WTC11 (cell line): Measurements from ENCODE around the gene NFKB1. TPM values are rescaled to one million over a fixed set of nuclear protein-coding genes. Genes with fewer than 3 reads are reported as not detected.

Source experiments
- ATAC-seq: fragments of 200-7000 bp; cut with Tn5 transposase; 2 replicates; pipeline ENCODE4 v1.10.0; 2021; ENCODE audit warnings: mild to moderate bottlenecking, moderate library complexity
- CTCF ChIA-PET: fragments of 300-600 bp; sonication (Branson Sonifier 250); formaldehyde crosslinking; loops from one replicate; lab custom pipeline; 2021; ENCODE audit warnings: antibody characterized with exemption; lab: Charles Lee
- POLR2A ChIA-PET: fragments of 350-600 bp; sonication (Branson Sonifier 250); formaldehyde crosslinking; loops from one replicate; lab custom pipeline; 2021; ENCODE audit warnings: antibody characterized with exemption; lab: Charles Lee
- DNase-seq: peaks from one replicate; pipeline ENCODE4 v3.0.0; 2021; ENCODE audit warnings: low spot score
- H3K27ac Mint-ChIP-seq: 2 replicates; pipeline ENCODE4 v1.8.0; 2021; ENCODE audit warnings: mixed read lengths
- H3K27me3 Mint-ChIP-seq: 2 replicates; pipeline ENCODE4 v1.8.0; 2021; ENCODE audit warnings: low read depth, mild to moderate bottlenecking, moderate library complexity, mixed read lengths
- H3K36me3 Mint-ChIP-seq: 2 replicates; pipeline ENCODE4 v1.8.0; 2021; ENCODE audit warnings: mixed read lengths
- H3K4me1 Mint-ChIP-seq: 2 replicates; pipeline ENCODE4 v1.8.0; 2022; ENCODE audit warnings: mixed read lengths
- H3K4me3 Mint-ChIP-seq: 2 replicates; pipeline ENCODE4 v1.8.0; 2021; ENCODE audit warnings: mild to moderate bottlenecking, moderate library complexity, mixed read lengths
- H3K9me3 Mint-ChIP-seq: 2 replicates; pipeline ENCODE4 v1.8.0; 2021; ENCODE audit warnings: mixed read lengths
- ARID4B ChIP-seq: sonication (generic); formaldehyde crosslinking; IDR thresholded peaks from 2 replicates; pipeline ENCODE4 v1.8.0; 2023; ENCODE audit warnings: missing genetic modification reagents, mild to moderate bottlenecking, borderline replicate concordance
- ATF1 ChIP-seq: sonication (generic); formaldehyde crosslinking; IDR thresholded peaks from 2 replicates; pipeline ENCODE4 v1.8.1; 2023; ENCODE audit warnings: mild to moderate bottlenecking, moderate library complexity, missing genetic modification reagents
- ATF3 ChIP-seq: sonication (generic); formaldehyde crosslinking; conservative IDR thresholded peaks from 2 replicates; pipeline ENCODE4 v1.8.1; 2022; ENCODE audit warnings: mild to moderate bottlenecking, missing genetic modification reagents
- CREB1 ChIP-seq: sonication (generic); formaldehyde crosslinking; IDR thresholded peaks from 2 replicates; pipeline ENCODE4 v1.8.0; 2023; ENCODE audit warnings: mild to moderate bottlenecking, missing genetic modification reagents
- FOXP1 ChIP-seq: sonication (generic); formaldehyde crosslinking; IDR thresholded peaks from 2 replicates; pipeline ENCODE4 v1.8.0; 2022; ENCODE audit warnings: missing genetic modification reagents, mild to moderate bottlenecking, moderate library complexity, borderline replicate concordance
- GABPB1 ChIP-seq: sonication (generic); formaldehyde crosslinking; IDR thresholded peaks from 2 replicates; pipeline ENCODE4 v1.8.1; 2023; ENCODE audit warnings: mild to moderate bottlenecking, missing genetic modification reagents
- GRHL2 ChIP-seq: fragments of 250-450 bp; sonication (Bioruptor Pico); IDR thresholded peaks from 2 replicates; pipeline ENCODE4 v1.8.0; 2022; ENCODE audit warnings: mild to moderate bottlenecking, moderate library complexity; ENCODE audit not compliant: insufficient replicate concordance, severe bottlenecking
- KAT7 ChIP-seq: sonication (generic); formaldehyde crosslinking; IDR thresholded peaks from 2 replicates; pipeline ENCODE4 v1.8.1; 2023; ENCODE audit warnings: missing genetic modification reagents, mild to moderate bottlenecking, borderline replicate concordance
- MAX ChIP-seq: sonication (generic); formaldehyde crosslinking; IDR thresholded peaks from 2 replicates; pipeline ENCODE4 v1.8.0; 2022; ENCODE audit warnings: mild to moderate bottlenecking, missing genetic modification reagents
- MLX ChIP-seq: sonication (generic); formaldehyde crosslinking; IDR thresholded peaks from 2 replicates; pipeline ENCODE4 v1.8.1; 2023; ENCODE audit warnings: mild to moderate bottlenecking, missing genetic modification reagents, moderate library complexity
- NR2C2 ChIP-seq: sonication (generic); formaldehyde crosslinking; IDR thresholded peaks from 2 replicates; pipeline ENCODE4 v1.8.0; 2022; ENCODE audit warnings: mild to moderate bottlenecking, missing genetic modification reagents
- PRRX2 ChIP-seq: fragments of 250-450 bp; sonication (Bioruptor Pico); IDR thresholded peaks from 2 replicates; pipeline ENCODE4 v1.8.0; 2021; ENCODE audit warnings: mild to moderate bottlenecking
- SMAD4 ChIP-seq: sonication (generic); formaldehyde crosslinking; IDR thresholded peaks from 2 replicates; pipeline ENCODE4 v1.8.0; 2022; ENCODE audit warnings: mild to moderate bottlenecking, missing genetic modification reagents
- TP53 ChIP-seq: sonication (generic); formaldehyde crosslinking; IDR thresholded peaks from 2 replicates; pipeline ENCODE4 v1.8.1; 2023; ENCODE audit warnings: mild to moderate bottlenecking, missing genetic modification reagents
- ZBTB43 ChIP-seq: sonication (generic); formaldehyde crosslinking; IDR thresholded peaks from 2 replicates; pipeline ENCODE4 v1.8.1; 2023; ENCODE audit warnings: mild to moderate bottlenecking, missing genetic modification reagents
- ZNF232 ChIP-seq: sonication (generic); formaldehyde crosslinking; IDR thresholded peaks from 2 replicates; pipeline ENCODE4 v1.8.0; 2022; ENCODE audit warnings: mild to moderate bottlenecking, missing genetic modification reagents
- ZNF671 ChIP-seq: fragments of 250-450 bp; sonication (Bioruptor Pico); IDR thresholded peaks from 2 replicates; pipeline ENCODE4 v1.8.0; 2021; ENCODE audit warnings: mild to moderate bottlenecking
- total RNA-seq: library from RNA; stranded (reverse); gene quantifications from 3 replicates; pipeline ENCODE4 v1.2.3, GENCODE V29; 2021
- TF ChIP-seq, protein P1 (sequence below): sonication (generic); formaldehyde crosslinking; IDR thresholded peaks from 2 replicates; pipeline ENCODE4 v1.8.0; 2023; ENCODE audit warnings: mild to moderate bottlenecking, missing genetic modification reagents
- TF ChIP-seq, protein P2 (sequence below): sonication (generic); formaldehyde crosslinking; IDR thresholded peaks from 2 replicates; pipeline ENCODE4 v1.8.1; 2023; ENCODE audit warnings: mild to moderate bottlenecking, missing genetic modification reagents

The NFKB1 gene
- total RNA-seq, 1 experiment from 2014 or later, result 5.6 TPM

GRCh38 chr4:102534845-102535244, 33.7 kb downstream of the NFKB1 start:
- CTCF ChIA-PET, result interaction anchor here (1.0 kb wide), 1 partner anchor 15 kb away, joined by 3 read pairs; no protein-coding TSS in a partner anchor

GRCh38 chr4:102535398-102536082, 34.4 kb downstream of the NFKB1 start:
- Mint-ChIP-seq H3K36me3 (no peaks in the 10 kb centered on the region), H3K9me3 (no peaks in the 10 kb centered on the region), H3K4me3 (no peak overlapping the region), H3K4me1 (no peaks in the 10 kb centered on the region), H3K27me3 (no peaks in the 10 kb centered on the region), H3K27ac (no peak overlapping the region)
- ATAC-seq, result no peak
- CTCF ChIA-PET, result no interaction called here
- DNase-seq, result no peak
- POLR2A ChIA-PET, result no interaction called here
- TF ChIP-seq, protein P1, sequence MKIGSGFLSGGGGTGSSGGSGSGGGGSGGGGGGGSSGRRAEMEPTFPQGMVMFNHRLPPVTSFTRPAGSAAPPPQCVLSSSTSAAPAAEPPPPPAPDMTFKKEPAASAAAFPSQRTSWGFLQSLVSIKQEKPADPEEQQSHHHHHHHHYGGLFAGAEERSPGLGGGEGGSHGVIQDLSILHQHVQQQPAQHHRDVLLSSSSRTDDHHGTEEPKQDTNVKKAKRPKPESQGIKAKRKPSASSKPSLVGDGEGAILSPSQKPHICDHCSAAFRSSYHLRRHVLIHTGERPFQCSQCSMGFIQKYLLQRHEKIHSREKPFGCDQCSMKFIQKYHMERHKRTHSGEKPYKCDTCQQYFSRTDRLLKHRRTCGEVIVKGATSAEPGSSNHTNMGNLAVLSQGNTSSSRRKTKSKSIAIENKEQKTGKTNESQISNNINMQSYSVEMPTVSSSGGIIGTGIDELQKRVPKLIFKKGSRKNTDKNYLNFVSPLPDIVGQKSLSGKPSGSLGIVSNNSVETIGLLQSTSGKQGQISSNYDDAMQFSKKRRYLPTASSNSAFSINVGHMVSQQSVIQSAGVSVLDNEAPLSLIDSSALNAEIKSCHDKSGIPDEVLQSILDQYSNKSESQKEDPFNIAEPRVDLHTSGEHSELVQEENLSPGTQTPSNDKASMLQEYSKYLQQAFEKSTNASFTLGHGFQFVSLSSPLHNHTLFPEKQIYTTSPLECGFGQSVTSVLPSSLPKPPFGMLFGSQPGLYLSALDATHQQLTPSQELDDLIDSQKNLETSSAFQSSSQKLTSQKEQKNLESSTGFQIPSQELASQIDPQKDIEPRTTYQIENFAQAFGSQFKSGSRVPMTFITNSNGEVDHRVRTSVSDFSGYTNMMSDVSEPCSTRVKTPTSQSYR (CRISPR knock-in tag), result no peak
- no peak for TF ChIP-seq NR2C2 (CRISPR knock-in tag)
- no peak for TF ChIP-seq CREB1 (CRISPR knock-in tag)
- no peak for TF ChIP-seq ZBTB43 (CRISPR knock-in tag)

More at GRCh38 chr4:102534845-102535244, 33.7 kb downstream of the NFKB1 start:
- Mint-ChIP-seq H3K4me1 (no peaks in the 10 kb centered on the region), H3K36me3 (no peaks in the 10 kb centered on the region), H3K27ac (no peak overlapping the region), H3K4me3 (no peak overlapping the region), H3K9me3 (no peaks in the 10 kb centered on the region), H3K27me3 (no peaks in the 10 kb centered on the region)
- DNase-seq, result no peak
- POLR2A ChIA-PET, result no interaction called here
- no peak for TF ChIP-seq TP53 (CRISPR knock-in tag)
- TF ChIP-seq GABPB1 (CRISPR knock-in tag), result no peak
- TF ChIP-seq GRHL2 (CRISPR knock-in tag), result no peak
- no peak for TF ChIP-seq KAT7 (CRISPR knock-in tag)
- no peak for TF ChIP-seq ATF1 (CRISPR knock-in tag)
- no peak for TF ChIP-seq FOXP1 (CRISPR knock-in tag)
- no peak for TF ChIP-seq MLX
- no peak for TF ChIP-seq MAX (CRISPR knock-in tag)
- no peak for TF ChIP-seq ATF3 (CRISPR knock-in tag)
- TF ChIP-seq SMAD4 (CRISPR knock-in tag), result no peak
- TF ChIP-seq ZNF232, result no peak
- TF ChIP-seq, protein P2, sequence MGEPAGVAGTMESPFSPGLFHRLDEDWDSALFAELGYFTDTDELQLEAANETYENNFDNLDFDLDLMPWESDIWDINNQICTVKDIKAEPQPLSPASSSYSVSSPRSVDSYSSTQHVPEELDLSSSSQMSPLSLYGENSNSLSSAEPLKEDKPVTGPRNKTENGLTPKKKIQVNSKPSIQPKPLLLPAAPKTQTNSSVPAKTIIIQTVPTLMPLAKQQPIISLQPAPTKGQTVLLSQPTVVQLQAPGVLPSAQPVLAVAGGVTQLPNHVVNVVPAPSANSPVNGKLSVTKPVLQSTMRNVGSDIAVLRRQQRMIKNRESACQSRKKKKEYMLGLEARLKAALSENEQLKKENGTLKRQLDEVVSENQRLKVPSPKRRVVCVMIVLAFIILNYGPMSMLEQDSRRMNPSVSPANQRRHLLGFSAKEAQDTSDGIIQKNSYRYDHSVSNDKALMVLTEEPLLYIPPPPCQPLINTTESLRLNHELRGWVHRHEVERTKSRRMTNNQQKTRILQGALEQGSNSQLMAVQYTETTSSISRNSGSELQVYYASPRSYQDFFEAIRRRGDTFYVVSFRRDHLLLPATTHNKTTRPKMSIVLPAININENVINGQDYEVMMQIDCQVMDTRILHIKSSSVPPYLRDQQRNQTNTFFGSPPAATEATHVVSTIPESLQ, result no peak
- TF ChIP-seq ZNF671 (CRISPR knock-in tag), result no peak
- TF ChIP-seq ARID4B (CRISPR knock-in tag), result no peak
- TF ChIP-seq PRRX2, result no peak
- ATAC-seq, result no peak
